PC-9 (cell line): ENCODE results near the gene ATG2A. TPM values are rescaled to one million over a fixed set of nuclear protein-coding genes. Genes with fewer than 3 reads are reported as not detected.

Experiments used
- BruUV-seq: library from RNA; stranded (reverse); fragments of 400-500 nt; replicated peaks from 2 replicates; lab custom pipeline; 2021; lab: Mats Ljungman, UMichigan
- CTCF ChIA-PET: fragments of 300-600 bp; sonication (Branson Sonifier 250); formaldehyde crosslinking; loops from one replicate; lab custom pipeline; 2022; ENCODE audit warnings: antibody characterized with exemption; lab: Charles Lee
- POLR2A ChIA-PET: fragments of 300-600 bp; sonication (Branson Sonifier 250); formaldehyde crosslinking; loops from one replicate; lab custom pipeline; 2022; ENCODE audit warnings: antibody characterized with exemption; ENCODE audit not compliant: unreplicated experiment; lab: Charles Lee
- DNase-seq, 2 experiments: peaks; one replicate each; pipeline versions ENCODE4 v3.0.0 to v3.0.0-alpha.2; 2015 to 2022; ENCODE audit warnings: mixed read lengths in 1 of 2
- H2AFZ ChIP-seq: fragments of 200-600 bp; sonication (generic); 2 replicates; pipeline ENCODE4 v1.8.1; 2017; ENCODE audit warnings: antibody characterized with exemption
- H3F3A ChIP-seq: fragments of 200-600 bp; sonication (generic); 2 replicates; pipeline ENCODE4 v1.8.1; 2017; ENCODE audit warnings: antibody characterized with exemption, mild to moderate bottlenecking, low read depth; ENCODE audit not compliant: insufficient read depth
- H3K27ac ChIP-seq: fragments of 200-600 bp; sonication (generic); 2 replicates; pipeline ENCODE4 v1.6.1; 2016; ENCODE audit warnings: mixed run types
- H3K27me3 ChIP-seq: fragments of 200-600 bp; sonication (generic); 2 replicates; pipeline ENCODE4 v1.6.1; 2016; ENCODE audit warnings: low read depth, mixed run types; ENCODE audit not compliant: insufficient read depth
- H3K36me3 ChIP-seq: fragments of 200-600 bp; sonication (generic); 2 replicates; pipeline ENCODE4 v1.6.1; 2016; ENCODE audit warnings: low read depth, mixed run types
- H3K4me1 ChIP-seq: fragments of 200-600 bp; sonication (generic); replicated peaks from 2 replicates; pipeline ENCODE4 v1.6.1; 2016; ENCODE audit warnings: mixed run types; ENCODE audit not compliant: insufficient read depth
- H3K4me2 ChIP-seq: fragments of 200-600 bp; sonication (generic); 2 replicates; pipeline ENCODE4 v1.6.1; 2017; ENCODE audit warnings: mixed run types
- H3K4me3 ChIP-seq: fragments of 200-600 bp; sonication (generic); 2 replicates; pipeline ENCODE4 v1.6.1; 2016; ENCODE audit warnings: mixed run types
- H3K79me2 ChIP-seq: fragments of 200-600 bp; sonication (generic); 2 replicates; pipeline ENCODE4 v1.6.1; 2017; ENCODE audit warnings: low read depth, mixed run types
- H3K9me2 ChIP-seq: fragments of 200-600 bp; sonication (generic); 2 replicates; pipeline ENCODE4 v1.8.1; 2017; ENCODE audit warnings: mild to moderate bottlenecking; ENCODE audit not compliant: insufficient read depth
- H3K9me3 ChIP-seq: fragments of 200-600 bp; sonication (generic); 2 replicates; pipeline ENCODE4 v1.8.1; 2016; ENCODE audit warnings: low read depth; ENCODE audit not compliant: insufficient read depth
- H4K20me1 ChIP-seq: fragments of 200-600 bp; sonication (generic); 2 replicates; pipeline ENCODE4 v1.8.1; 2017; ENCODE audit not compliant: insufficient read depth
- CTCF ChIP-seq: fragments of 200-600 bp; sonication (generic); conservative IDR thresholded peaks from 2 replicates; pipeline ENCODE4 v1.6.1; 2017; ENCODE audit warnings: mixed run types, antibody characterized with exemption, mild to moderate bottlenecking, moderate library complexity
- EZH2 ChIP-seq: fragments of 200-600 bp; sonication (generic); IDR thresholded peaks from 2 replicates; pipeline ENCODE4 v1.8.0; 2017; ENCODE audit warnings: antibody characterized with exemption, low read depth
- intact Hi-C: fragments of 100-400 bp; cut with micrococcal nuclease; formaldehyde crosslinking; loops from one replicate; pipeline ENCODE4 v1.10.0; 2022; ENCODE audit not compliant: unreplicated experiment
- total RNA-seq: library from RNA; stranded (reverse); gene quantifications from 2 replicates; pipeline ENCODE4 v1.2.3, GENCODE V29; 2021

The ATG2A gene
- total RNA-seq, 1 experiment from 2014 or later: 48.2 TPM

GRCh38 chr11:64849598-64850356, 67.2 kb downstream of the ATG2A start:
- Histone ChIP-seq H2AFZ (no peak overlapping the region), H3K4me2 (peak overlapping the region; percentile 47; the same call in 1 of the 2 replicates), H3K27ac (no peak overlapping the region), H3K9me2 (no peaks in the 10 kb centered on the region), H3K9me3 (no peaks in the 10 kb centered on the region), H3F3A (peaks cover 65% of the 10 kb centered on the region; the same call in 1 of the 2 replicates), H3K79me2 (peaks cover 25% of the 10 kb centered on the region), H4K20me1 (no peaks in the 10 kb centered on the region), H3K27me3 (no peaks in the 10 kb centered on the region), H3K36me3 (peaks cover 12% of the 10 kb centered on the region; the same call in 1 of the 2 replicates), H3K4me1 (peaks cover 74% of the 10 kb centered on the region), H3K4me3 (no peak overlapping the region)
- intact Hi-C loops: loop anchor here (5.0 kb wide), 2 partner anchors 178 to 403 kb away; partner anchors contain the start of gene SNX15
- no peak for TF ChIP-seq CTCF
- CTCF ChIA-PET: interaction anchor here (0.6 to 3.3 kb wide), 6 partner anchors 8 to 74 kb away, joined by 3 to 23 read pairs (median 6); partner anchors contain the start of gene PPP2R5B
- POLR2A ChIA-PET: interaction anchor here (0.6 kb wide), 2 partner anchors 30 to 38 kb away, joined by 3 to 15 read pairs; no protein-coding TSS in a partner anchor
- BruUV-seq: no TSS peak
- DNase-seq: no peak

DNA sequence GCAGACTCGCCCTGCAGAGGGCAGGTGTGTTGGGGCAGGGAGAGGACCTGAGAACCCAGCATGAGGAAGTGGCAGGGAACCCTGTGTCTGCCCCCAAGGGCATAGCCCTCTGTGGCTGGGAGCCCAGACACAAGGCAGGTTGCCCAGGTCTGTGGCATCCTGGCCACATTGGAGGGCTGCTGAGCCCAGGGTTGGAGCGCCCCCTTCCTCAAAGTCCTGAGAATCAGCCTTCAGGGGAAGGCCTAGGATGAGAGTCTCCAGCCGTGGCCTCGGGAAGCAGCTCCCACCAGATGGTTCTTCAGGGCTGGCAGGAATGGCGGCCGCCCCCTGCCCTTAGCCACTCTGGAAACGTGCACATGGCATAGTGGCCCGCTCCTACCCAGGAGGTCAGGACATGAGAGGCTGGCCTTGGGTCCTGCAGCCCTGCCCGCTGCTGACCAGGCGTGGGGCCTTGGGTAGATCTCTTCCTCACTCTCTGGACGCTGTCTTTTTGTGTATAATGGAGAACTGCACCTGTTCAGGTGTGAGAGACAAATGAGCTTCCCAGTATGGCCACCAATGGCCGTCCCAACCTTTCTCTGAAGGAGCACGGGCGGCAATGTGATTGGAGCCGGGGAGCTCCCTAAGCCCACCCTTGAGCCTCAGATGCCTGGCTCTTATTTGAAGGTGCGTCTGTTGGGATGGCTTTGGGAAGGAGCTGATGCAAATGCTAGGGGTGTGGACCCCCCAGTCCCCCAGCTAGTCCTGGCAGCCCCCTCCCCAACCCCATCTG, 68.0 kb downstream of the ATG2A start:
- Histone ChIP-seq H3K27me3 (no peaks in the 10 kb centered on the region), H3F3A (peaks cover 59% of the 10 kb centered on the region; the same call in 1 of the 2 replicates), H3K4me2 (peak overlapping the region; percentile 47), H3K79me2 (peaks cover 21% of the 10 kb centered on the region), H3K9me2 (no peaks in the 10 kb centered on the region), H2AFZ (no peak overlapping the region), H4K20me1 (no peaks in the 10 kb centered on the region), H3K36me3 (peaks cover 9% of the 10 kb centered on the region; the same call in 1 of the 2 replicates), H3K4me3 (no peak overlapping the region), H3K9me3 (no peaks in the 10 kb centered on the region), H3K4me1 (peaks cover 68% of the 10 kb centered on the region), H3K27ac (no peak overlapping the region)
- no TSS peak for BruUV-seq
- DNase-seq: peak; percentile 88 to 90
- POLR2A ChIA-PET: interaction anchor here (0.5 to 1.6 kb wide), 10 partner anchors 12 to 500 kb away, joined by 3 to 15 read pairs (median 4); partner anchors contain the start of gene SF1
- CTCF ChIA-PET: interaction anchor here (0.5 to 3.3 kb wide), 15 partner anchors 16 to 564 kb away, joined by 3 to 23 read pairs (median 4); partner anchors contain the start of genes ARL2, PPP2R5B and SNX15
- TF ChIP-seq EZH2: no peak
- TF ChIP-seq CTCF: no peak; the same call in 1 of the 2 replicates
- intact Hi-C loops: loop anchor here (1.0 to 5.0 kb wide), 3 partner anchors 7 to 403 kb away; partner anchors contain the start of gene SNX15
